Measurements from ENCODE around the gene MCAT. TPM values are rescaled to one million over a fixed set of nuclear protein-coding genes. Genes with fewer than 3 reads are reported as not detected.
A peak's percentile ranks its signal among the peaks of the same experiment; 100 is the strongest.

MCAT gene
- total RNA-seq, 1 donor from 2014 or later: 10.5 TPM

- H3K27me3 Mint-ChIP-seq (ENCODE audit: insufficient read depth, low read depth): peaks cover 4% of the 10 kb centered on the region
- Histone ChIP-seq H3K9me3 (ENCODE audit: low read depth) (no peaks in the 10 kb centered on the region), H3K4me1 (no peaks in the 10 kb centered on the region), H3K9ac (no peak overlapping the region), H3K79me2 (ENCODE audit: low read depth) (no peaks in the 10 kb centered on the region), H2AFZ (replicated peaks) (no peak overlapping the region), H4K20me1 (ENCODE audit: low read depth) (no peaks in the 10 kb centered on the region), H3K4me2 (no peak overlapping the region), H3K4me3 (no peak overlapping the region), H3F3A (ENCODE audit: low read depth) (peaks cover 2% of the 10 kb centered on the region), H3K27ac (no peak overlapping the region), H3K36me3 (no peaks in the 10 kb centered on the region), H3K27me3 (no peaks in the 10 kb centered on the region)
- H3K36me3 Mint-ChIP-seq: no peaks in the 10 kb centered on the region
- TF ChIP-seq CTCF (IDR thresholded peaks at IDR 0.05) (peak; percentile 61), EZH2 (IDR thresholded peaks at IDR 0.05) (no peak), EZH2phosphoT487 (IDR thresholded peaks at IDR 0.05) (no peak)
- H3K4me3 Mint-ChIP-seq: no peak overlapping the region
- peaks cover 9% of the 10 kb centered on the region for H3K4me1 Mint-ChIP-seq
- H3K9me3 Mint-ChIP-seq: no peaks in the 10 kb centered on the region
- no peak overlapping the region for H3K27ac Mint-ChIP-seq
- DNase-seq (ENCODE audit: low spot score): peak; percentile 70
These were observed 16.4 kb upstream of the MCAT start for GRCh38 chr22:43159484-43160178.

GRCh38 chr22:43158778-43159483 lies 15.7 kb upstream of the MCAT start:
- Histone ChIP-seq H3K9ac (no peak overlapping the region), H3K79me2 (ENCODE audit: low read depth) (no peaks in the 10 kb centered on the region)
- TF ChIP-seq EZH2 (IDR thresholded peaks at IDR 0.05) (no peak), EZH2phosphoT487 (IDR thresholded peaks at IDR 0.05) (no peak), CTCF (IDR thresholded peaks at IDR 0.05) (no peak)

GRCh38 chr22:43157874-43158546 lies 14.8 kb upstream of the MCAT start:
- no peak overlapping the region for H3K4me2 ChIP-seq
- H3F3A ChIP-seq (ENCODE audit: low read depth): no peaks in the 10 kb centered on the region
- H3K27me3 ChIP-seq: peaks cover 1% of the 10 kb centered on the region
- H3K4me1 ChIP-seq: no peaks in the 10 kb centered on the region
- Mint-ChIP-seq H3K4me1 (peaks cover 5% of the 10 kb centered on the region), H3K27me3 (ENCODE audit: insufficient read depth, low read depth) (peaks cover 2% of the 10 kb centered on the region), H3K9me3 (no peaks in the 10 kb centered on the region), H3K4me3 (no peak overlapping the region), H3K36me3 (no peaks in the 10 kb centered on the region), H3K27ac (peak overlapping the region; percentile 76)
- no peak for TF ChIP-seq EZH2 (IDR thresholded peaks at IDR 0.05)
- no peak for TF ChIP-seq CTCF (IDR thresholded peaks at IDR 0.05)
- TF ChIP-seq EZH2phosphoT487 (IDR thresholded peaks at IDR 0.05): no peak
- H3K36me3 ChIP-seq: no peaks in the 10 kb centered on the region
- H3K9me3 ChIP-seq (ENCODE audit: low read depth): no peaks in the 10 kb centered on the region
- H3K9ac ChIP-seq: no peak overlapping the region
- H3K4me3 ChIP-seq: no peak overlapping the region
- no peaks in the 10 kb centered on the region for H3K79me2 ChIP-seq (ENCODE audit: low read depth)
- H4K20me1 ChIP-seq (ENCODE audit: low read depth): no peaks in the 10 kb centered on the region
- DNase-seq (ENCODE audit: low spot score): no peak
- no peak overlapping the region for H3K27ac ChIP-seq
- no peak overlapping the region for H2AFZ ChIP-seq (replicated peaks)

More at GRCh38 chr22:43158778-43159483, 15.7 kb upstream of the MCAT start:
- no peaks in the 10 kb centered on the region for H3K9me3 ChIP-seq (ENCODE audit: low read depth)
- peak overlapping the region; percentile 76 for H3K27ac Mint-ChIP-seq
- H3K27me3 ChIP-seq: no peaks in the 10 kb centered on the region
- no peak overlapping the region for H3K27ac ChIP-seq
- no peak overlapping the region for H3K4me3 Mint-ChIP-seq
- no peaks in the 10 kb centered on the region for H3K4me1 ChIP-seq
- no peaks in the 10 kb centered on the region for H3K9me3 Mint-ChIP-seq
- H3K36me3 ChIP-seq: no peaks in the 10 kb centered on the region
- H3K36me3 Mint-ChIP-seq: no peaks in the 10 kb centered on the region
- no peak for DNase-seq (ENCODE audit: low spot score)
- no peak overlapping the region for H3K4me3 ChIP-seq
- no peaks in the 10 kb centered on the region for H3F3A ChIP-seq (ENCODE audit: low read depth)
- no peak overlapping the region for H2AFZ ChIP-seq (replicated peaks)
- H3K27me3 Mint-ChIP-seq (ENCODE audit: insufficient read depth, low read depth): peaks cover 2% of the 10 kb centered on the region
- H3K4me1 Mint-ChIP-seq: peaks cover 5% of the 10 kb centered on the region
- H3K4me2 ChIP-seq: no peak overlapping the region
- H4K20me1 ChIP-seq (ENCODE audit: low read depth): no peaks in the 10 kb centered on the region
